DMS153 treated with DMSO at 0.1 percent for 48 hours (cell line): ENCODE data around the gene ZNF654.
"Not testable (repeated sequence)": the region's sequence is repeated elsewhere in the genome, so short reads cannot be mapped to it uniquely, and the experiment has no call there.

Experiments used
- DNase-seq: peaks from one replicate; lab custom pipeline; 2025; ENCODE audit not compliant: unreplicated experiment; lab: John Stamatoyannopoulos, UW

The ZNF654 gene

GRCh38 chr3:88059380-88060170 lies 520 bp downstream of the ZNF654 start:
- no peak for DNase-seq

GRCh38 chr3:88061746-88062145 lies 2.7 kb downstream of the ZNF654 start:
- DNase-seq, result no peak

DNA sequence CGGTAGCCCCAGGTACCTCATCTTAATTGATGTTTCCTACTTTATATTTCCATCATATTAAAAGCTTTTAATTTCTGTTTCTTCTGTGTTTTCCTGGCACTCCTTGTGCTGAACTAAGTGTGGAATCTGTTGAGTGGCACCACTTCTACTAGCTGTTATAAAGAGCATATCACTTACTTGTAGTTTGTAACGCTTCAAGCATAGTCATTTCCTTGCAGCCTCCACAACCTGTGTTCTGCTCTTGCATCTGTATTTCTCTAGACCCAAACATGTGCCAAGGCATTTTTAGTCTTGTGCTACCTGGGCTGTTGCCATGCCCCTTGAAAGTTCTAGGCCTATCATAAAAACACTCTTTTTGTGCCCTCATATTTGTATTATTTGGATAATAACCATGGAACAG lies 16.0 kb downstream of the ZNF654 start:
- no peak for DNase-seq

GRCh38 chr3:88075497-88075896 lies 16.4 kb downstream of the ZNF654 start:
- DNase-seq, result no peak

GRCh38 chr3:88076712-88077111 lies 17.7 kb downstream of the ZNF654 start:
- no peak for DNase-seq

GRCh38 chr3:88078932-88079331 lies 19.9 kb downstream of the ZNF654 start:
- no peak for DNase-seq

- DNase-seq, result no peak
Measured at GRCh38 chr3:88082854-88083253, 23.8 kb downstream of the ZNF654 start.

DNA sequence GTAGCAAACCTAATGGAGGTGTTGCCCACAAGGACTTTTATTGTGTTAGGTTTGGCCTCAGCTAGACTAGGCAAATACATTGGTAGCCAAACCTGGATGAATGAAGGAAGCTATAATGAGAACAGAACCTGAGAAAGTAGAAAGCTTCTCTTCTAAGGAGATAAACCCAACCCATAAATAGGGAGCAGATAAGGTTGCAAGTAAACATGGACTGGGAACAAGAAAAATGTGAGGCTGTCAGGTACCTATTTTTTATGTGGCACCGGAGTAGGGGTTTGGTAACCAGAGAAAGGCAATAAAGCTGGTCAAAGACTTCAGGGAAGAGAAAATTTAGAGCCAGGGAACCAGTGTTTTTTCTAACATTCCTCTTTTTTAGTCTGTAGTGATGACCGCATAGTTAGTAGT lies 25.0 kb downstream of the ZNF654 start:
- no peak for DNase-seq

DNA sequence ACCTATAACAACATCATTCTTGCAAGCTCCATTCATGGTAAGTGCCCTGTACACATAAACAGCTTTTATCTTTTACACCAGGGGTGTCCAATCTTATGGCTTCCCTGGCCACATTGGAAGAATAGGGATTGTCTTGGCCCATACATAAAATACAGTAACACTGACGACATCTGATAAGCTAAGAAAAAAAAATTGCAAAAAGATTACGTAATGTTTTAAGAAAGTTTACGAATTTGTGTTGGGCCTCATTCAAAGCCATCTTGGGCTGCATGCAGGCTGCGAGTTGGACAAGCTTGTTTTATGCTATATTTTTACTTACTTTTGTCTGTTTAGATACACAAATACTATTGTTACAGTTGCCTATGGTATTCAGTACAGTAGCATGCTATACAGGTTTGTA lies 31.6 kb downstream of the ZNF654 start:
- no peak for DNase-seq

DNA sequence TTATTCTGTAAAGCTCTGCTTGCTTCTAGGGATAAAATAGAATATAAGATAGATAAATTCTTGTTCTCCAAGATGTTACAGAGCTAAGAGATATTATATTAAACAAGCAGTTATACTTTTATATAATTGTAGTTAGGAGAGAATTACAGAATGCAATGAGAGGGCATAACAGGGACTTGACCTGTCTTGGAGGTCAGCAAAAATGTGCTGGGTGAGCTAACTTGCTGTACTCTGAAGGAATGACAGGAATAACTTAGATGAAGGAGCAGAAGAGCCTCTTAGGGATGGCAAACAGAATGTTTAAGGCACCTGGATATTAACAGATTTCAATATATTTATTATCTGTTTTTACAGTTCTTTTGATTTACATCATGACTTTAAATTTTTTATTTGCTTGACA lies 33.2 kb downstream of the ZNF654 start:
- no peak for DNase-seq

DNA sequence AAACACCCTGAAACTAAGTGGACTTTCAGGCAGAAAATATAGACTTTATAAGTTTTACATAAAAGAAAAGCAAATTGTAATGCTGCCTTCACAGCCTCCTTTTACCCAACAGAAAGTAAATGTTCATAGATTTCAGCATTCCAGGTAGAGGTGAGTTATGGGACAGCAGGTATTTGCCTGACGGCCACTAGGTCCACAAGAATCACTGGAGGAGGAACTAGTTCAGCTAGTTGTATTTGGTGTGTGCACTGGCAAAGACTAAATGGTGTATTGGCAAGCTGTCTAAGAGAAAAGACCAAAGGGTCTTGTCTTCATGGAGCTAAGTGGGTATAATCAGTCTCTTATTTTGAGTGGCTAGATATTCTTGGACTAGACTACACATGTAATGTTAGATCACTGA lies 34.2 kb downstream of the ZNF654 start:
- DNase-seq, result no peak

DNA sequence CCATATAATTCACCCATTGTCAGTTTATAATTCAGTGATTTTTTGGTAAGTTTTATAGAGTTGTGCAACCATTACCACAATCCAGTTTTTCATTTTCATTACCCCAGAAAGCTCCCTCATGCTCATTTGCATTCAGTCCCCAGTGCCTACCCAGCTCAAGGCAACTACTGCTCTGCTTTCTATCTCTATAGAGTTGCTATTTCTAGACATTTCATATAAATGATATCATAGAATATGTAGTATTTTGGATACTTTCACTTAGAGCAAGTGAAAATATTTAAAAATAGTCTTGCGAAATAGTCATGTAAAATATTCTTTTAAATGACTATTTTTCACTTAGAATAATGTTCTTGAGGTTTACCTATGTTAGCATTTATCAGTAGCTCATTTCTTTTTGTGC lies 42.1 kb downstream of the ZNF654 start:
- no peak for DNase-seq

GRCh38 chr3:88105325-88105724 lies 46.3 kb downstream of the ZNF654 start:
- DNase-seq, result no peak

DNA sequence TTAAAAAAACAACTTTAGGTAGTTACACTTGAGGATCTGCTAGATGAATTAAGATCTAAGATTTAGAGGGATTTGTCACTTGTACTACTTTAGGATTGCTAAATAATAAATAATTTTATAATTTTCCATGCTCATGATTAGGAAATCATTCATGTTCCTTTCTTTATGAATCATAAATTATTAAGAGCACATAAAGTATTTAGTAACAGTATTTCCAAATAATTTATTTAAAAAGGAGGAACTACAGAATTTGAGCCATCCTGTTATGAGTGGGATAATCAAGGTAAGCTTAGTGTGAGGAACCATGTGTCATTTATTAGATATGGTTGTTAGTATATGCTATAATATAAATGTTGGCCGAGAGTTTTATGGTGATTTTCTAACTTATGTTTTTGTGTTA lies 53.2 kb downstream of the ZNF654 start:
- no peak for DNase-seq

DNA sequence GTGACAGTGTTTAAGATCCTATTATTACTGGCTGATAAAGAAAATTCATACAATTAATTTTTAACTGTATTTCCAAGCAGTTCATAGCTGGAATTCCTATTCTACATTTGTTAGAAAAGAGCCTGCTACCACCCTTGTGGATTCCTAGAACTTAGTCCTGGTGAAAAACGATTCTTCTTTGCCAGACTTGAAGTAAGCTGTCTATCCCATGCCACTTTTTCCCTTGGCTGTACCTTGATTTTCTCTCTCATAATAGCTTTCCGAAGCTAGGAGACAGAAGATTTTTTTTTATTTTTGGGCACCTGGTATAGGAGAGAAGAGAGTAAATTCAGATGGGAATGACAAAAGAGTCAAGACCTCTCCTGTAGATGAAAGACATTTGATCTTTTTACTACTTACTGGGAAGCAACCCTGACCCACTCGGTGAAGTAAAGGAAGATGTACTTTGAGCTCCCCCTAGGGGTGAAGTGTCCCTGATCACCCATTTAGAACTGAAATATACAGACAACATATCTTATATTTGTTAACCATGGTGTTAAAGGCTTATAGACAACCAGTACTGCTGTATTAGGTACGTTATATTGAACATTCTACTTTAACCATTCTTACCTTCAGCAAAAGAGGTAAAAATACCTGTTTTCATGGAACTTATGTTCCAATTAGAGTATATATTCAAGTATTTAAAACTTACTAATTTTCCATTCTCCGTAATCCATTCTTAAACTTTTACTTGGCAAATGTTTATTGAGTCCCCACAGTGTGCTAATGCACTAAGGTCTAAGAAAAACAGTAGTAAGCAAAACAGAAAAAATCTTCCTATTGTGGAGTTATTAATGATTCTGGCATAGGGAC lies 54.5 kb downstream of the ZNF654 start:
- peak; percentile 31 for DNase-seq

GRCh38 chr3:88114878-88115549 lies 56.0 kb downstream of the ZNF654 start:
- DNase-seq, result no peak

- DNase-seq, result no peak
Measured at GRCh38 chr3:88117683-88118082, 58.6 kb downstream of the ZNF654 start.

DNA sequence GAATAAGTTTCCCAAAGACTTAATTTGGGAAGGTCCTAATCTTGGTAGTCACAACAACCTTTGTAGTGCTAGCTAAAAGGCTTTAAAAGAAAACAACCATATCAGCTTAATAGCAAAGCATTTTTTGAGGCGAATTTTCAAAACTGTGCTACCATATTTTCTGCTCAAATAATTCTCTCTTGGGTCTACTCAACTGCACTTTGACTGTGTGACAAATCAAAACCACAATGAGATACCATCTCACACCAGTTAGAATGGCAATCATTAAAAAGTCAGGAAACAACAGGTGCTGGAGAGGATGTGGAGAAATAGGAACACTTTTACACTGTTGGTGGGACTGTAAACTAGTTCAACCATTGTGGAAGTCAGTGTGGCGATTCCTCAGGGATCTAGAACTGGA lies 59.5 kb downstream of the ZNF654 start:
- DNase-seq, result not testable (repeated sequence)

DNA sequence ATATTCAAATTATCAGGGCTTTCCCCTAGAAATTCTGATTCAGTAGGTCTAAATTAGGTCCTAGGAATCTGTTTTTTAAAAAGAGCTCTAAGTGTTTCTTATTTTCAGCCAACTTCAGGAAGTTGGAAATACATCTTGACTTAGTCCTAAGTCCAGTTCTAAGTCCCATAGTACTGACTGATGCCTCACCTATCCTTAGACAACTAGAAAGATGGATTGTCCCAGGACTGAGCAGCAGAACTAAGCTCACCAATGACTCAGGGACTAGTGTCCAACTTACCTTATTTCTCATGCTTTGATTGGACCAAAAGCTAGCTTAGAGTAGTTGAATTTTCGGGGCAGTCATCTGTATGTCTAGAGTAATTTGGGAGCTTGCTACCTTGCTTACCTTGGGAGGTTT lies 64.5 kb downstream of the ZNF654 start:
- DNase-seq, result no peak

- DNase-seq, result no peak
Measured at GRCh38 chr3:88131695-88132094, 72.6 kb downstream of the ZNF654 start.

DNA sequence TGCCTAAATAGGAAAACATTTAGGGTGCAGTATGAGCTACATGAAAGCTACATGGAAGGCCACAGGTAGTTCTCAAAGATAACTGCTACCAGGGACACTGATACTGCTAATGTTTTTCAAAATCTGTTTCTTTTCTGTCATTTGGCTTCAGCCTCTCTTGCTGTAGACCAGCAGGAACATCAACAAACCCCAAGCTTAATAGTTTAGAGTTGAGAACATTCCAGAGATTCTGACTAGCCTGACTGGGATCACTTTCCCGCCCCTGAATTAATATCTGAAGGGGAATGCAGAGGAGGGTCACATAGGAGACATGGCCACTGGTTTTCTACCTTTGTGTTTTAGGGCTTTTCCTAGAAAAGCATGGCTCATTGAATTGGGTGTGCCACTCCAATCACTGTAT lies 73.8 kb downstream of the ZNF654 start:
- DNase-seq, result no peak
